ENCODE measurements around the gene SDS.

The SDS gene

DNA sequence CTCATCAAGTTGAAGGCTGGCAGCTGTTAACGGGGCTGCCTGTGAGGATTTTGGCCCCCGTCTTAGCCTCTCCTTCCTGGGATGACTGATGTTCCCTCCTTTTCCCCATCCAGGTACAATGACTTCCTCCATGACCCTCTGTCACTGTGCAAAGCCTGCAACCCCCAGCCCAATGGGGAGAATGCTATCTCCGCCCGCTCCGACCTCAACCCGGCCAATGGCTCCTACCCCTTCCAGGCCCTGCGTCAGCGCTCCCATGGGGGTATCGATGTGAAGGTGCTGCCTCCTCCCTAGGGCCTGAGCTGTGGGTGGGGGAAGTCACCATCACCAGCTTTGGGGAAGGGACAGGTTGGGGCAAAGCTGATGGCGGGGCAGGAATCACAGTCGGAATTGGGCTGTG lies 16.1 kb downstream of the SDS start:
- Histone ChIP-seq H2AFZ (no peak overlapping the region), H3K79me2 (no peaks in the 10 kb centered on the region), H3K27me3 (ENCODE audit: control insufficient read depth, insufficient read depth, low read length) (no peaks in the 10 kb centered on the region), H3K4me2 (ENCODE audit: low read length) (no peak overlapping the region), H3K4me1 (no peaks in the 10 kb centered on the region), H3K4me3 (ENCODE audit: low read depth, low read length) (no peak overlapping the region), H3K27ac (no peak overlapping the region), H3K9ac (no peak overlapping the region), H3K36me3 (ENCODE audit: control insufficient read depth, insufficient read depth, low read length) (no peaks in the 10 kb centered on the region), H3K9me3 (ENCODE audit: control insufficient read depth, low read length) (no peaks in the 10 kb centered on the region)
- TF ChIP-seq, protein P1, sequence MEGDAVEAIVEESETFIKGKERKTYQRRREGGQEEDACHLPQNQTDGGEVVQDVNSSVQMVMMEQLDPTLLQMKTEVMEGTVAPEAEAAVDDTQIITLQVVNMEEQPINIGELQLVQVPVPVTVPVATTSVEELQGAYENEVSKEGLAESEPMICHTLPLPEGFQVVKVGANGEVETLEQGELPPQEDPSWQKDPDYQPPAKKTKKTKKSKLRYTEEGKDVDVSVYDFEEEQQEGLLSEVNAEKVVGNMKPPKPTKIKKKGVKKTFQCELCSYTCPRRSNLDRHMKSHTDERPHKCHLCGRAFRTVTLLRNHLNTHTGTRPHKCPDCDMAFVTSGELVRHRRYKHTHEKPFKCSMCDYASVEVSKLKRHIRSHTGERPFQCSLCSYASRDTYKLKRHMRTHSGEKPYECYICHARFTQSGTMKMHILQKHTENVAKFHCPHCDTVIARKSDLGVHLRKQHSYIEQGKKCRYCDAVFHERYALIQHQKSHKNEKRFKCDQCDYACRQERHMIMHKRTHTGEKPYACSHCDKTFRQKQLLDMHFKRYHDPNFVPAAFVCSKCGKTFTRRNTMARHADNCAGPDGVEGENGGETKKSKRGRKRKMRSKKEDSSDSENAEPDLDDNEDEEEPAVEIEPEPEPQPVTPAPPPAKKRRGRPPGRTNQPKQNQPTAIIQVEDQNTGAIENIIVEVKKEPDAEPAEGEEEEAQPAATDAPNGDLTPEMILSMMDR (IDR thresholded peaks at IDR 0.05) = no peak

DNA sequence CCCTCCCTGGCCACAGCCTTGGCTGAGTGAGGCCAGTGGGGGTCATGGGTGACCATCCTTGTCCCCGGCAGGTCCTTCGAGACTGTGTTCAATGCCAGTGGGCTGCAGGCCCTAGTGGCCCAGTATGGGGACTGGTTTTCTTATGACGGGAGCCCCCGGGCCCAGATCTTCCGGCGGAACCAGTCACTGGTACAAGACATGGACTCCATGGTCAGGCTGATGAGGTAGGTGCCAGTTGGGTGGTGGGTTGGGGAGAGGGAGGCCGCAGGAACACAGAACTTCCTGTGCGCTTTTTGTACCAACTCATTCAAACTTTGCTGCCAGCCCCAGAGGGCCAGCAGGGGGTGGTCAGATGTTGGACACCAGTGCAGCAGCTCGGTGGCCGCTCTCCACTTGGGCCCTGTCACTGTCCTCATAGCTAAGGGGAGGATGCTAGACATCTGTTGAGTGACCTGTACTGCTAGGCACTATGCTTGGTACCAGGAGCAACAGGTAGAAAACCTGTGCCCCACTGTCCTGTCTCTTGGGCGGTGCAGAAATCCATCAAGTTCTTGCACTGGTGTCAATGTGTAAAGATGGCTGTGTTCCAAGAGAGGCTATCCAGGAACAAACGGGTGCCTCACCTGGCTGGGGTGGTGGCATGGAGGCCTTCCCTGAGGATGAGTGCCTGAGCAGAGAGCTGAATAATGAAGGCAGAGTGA lies 16.7 kb downstream of the SDS start:
- Histone ChIP-seq H2AFZ (no peak overlapping the region), H3K27me3 (ENCODE audit: control insufficient read depth, insufficient read depth, low read length) (no peaks in the 10 kb centered on the region), H3K4me2 (ENCODE audit: low read length) (no peak overlapping the region), H3K9ac (no peak overlapping the region), H3K4me3 (ENCODE audit: low read depth, low read length) (no peak overlapping the region), H3K27ac (no peak overlapping the region), H3K79me2 (no peaks in the 10 kb centered on the region), H3K36me3 (ENCODE audit: control insufficient read depth, insufficient read depth, low read length) (no peaks in the 10 kb centered on the region), H3K4me1 (no peaks in the 10 kb centered on the region), H3K9me3 (ENCODE audit: control insufficient read depth, low read length) (no peaks in the 10 kb centered on the region)
- TF ChIP-seq, protein P1 (IDR thresholded peaks at IDR 0.05) = no peak

DNA sequence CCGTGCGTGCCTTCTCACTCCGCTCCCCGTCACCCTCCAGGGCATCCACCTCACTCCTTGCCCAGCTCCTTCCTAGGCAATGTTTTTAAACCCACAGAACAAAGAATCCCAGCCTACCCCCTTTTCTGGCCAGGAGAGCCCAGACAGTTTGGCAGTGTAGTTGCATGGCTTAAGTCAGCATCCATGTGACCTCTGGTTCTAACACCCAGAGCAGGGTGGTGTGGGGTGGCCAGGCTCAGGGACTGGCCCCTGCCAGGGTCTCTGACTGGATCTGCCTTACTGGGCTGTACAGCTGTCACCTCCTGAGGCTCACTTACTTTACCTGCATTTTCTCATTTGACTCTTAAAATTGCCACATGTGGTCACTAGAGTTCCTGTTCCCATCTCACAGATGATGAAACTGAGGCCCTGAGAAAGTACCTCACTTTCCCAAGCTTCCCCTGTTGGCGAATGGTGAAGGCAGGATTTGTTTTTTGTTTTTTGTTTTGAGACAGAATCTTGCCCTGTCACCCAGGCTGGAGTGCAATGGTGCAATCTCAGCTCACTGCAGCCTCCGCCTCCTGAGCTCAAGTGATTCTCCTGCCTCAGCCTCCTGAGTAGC lies 18.3 kb downstream of the SDS start:
- Histone ChIP-seq H3K4me1 (no peaks in the 10 kb centered on the region), H3K4me3 (ENCODE audit: low read depth, low read length) (no peak overlapping the region), H2AFZ (no peak overlapping the region), H3K27ac (no peak overlapping the region), H3K9me3 (ENCODE audit: control insufficient read depth, low read length) (no peaks in the 10 kb centered on the region), H3K4me2 (ENCODE audit: low read length) (no peak overlapping the region), H3K27me3 (ENCODE audit: control insufficient read depth, insufficient read depth, low read length) (no peaks in the 10 kb centered on the region), H3K79me2 (no peaks in the 10 kb centered on the region), H3K9ac (no peak overlapping the region), H3K36me3 (ENCODE audit: control insufficient read depth, insufficient read depth, low read length) (no peaks in the 10 kb centered on the region)
- TF ChIP-seq, protein P1 (IDR thresholded peaks at IDR 0.05) = no peak

DNA sequence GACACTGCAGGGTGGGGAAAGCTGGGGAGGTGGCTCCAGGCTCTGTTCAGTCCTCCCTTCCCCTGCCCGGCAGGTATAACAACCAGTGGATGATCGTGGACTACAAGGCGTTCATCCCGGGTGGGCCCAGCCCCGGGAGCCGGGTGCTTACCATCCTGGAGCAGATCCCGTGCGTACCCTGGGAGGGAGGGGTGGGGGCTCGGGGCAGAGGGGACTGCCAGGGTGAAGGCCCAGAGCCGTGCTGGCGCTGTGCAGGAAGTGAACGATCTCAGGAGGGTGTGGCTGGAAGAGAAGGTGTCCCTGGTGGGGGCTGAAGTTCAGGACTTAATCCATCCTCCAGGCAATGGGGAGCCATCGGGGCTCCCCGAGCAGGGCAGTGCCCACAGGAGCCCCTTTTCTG lies 18.9 kb downstream of the SDS start:
- Histone ChIP-seq H3K4me3 (ENCODE audit: low read depth, low read length) (no peak overlapping the region), H3K4me2 (ENCODE audit: low read length) (no peak overlapping the region), H3K9ac (no peak overlapping the region), H3K9me3 (ENCODE audit: control insufficient read depth, low read length) (no peaks in the 10 kb centered on the region), H3K27ac (no peak overlapping the region), H3K36me3 (ENCODE audit: control insufficient read depth, insufficient read depth, low read length) (no peaks in the 10 kb centered on the region), H3K79me2 (no peaks in the 10 kb centered on the region), H2AFZ (no peak overlapping the region), H3K27me3 (ENCODE audit: control insufficient read depth, insufficient read depth, low read length) (no peaks in the 10 kb centered on the region), H3K4me1 (no peaks in the 10 kb centered on the region)
- TF ChIP-seq, protein P1 (IDR thresholded peaks at IDR 0.05) = no peak

DNA sequence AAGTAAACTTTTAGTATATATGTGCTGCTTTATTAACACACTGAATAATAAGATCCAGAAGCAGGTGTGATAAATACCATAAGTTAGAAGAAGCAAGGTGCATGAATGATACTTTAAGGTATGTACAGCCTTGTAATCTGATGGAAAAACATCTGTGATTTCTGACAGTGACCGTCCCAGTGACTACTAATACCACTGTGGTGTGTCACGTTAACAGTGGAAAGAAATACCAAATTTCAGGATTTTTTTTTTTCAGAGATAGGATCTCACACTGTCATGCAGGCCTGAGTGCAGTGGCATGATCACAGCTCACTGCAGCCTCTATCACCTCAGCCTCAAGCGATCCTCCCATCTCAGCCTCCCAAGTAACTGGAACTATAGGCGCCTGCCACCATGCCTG lies 21.5 kb downstream of the SDS start:
- Histone ChIP-seq H3K27me3 (ENCODE audit: control insufficient read depth, insufficient read depth, low read length) (no peaks in the 10 kb centered on the region), H3K9me3 (ENCODE audit: control insufficient read depth, low read length) (no peaks in the 10 kb centered on the region), H3K4me2 (ENCODE audit: low read length) (no peak overlapping the region), H3K27ac (no peak overlapping the region), H3K4me3 (ENCODE audit: low read depth, low read length) (no peak overlapping the region), H3K9ac (no peak overlapping the region), H3K36me3 (ENCODE audit: control insufficient read depth, insufficient read depth, low read length) (no peaks in the 10 kb centered on the region), H3K79me2 (no peaks in the 10 kb centered on the region), H3K4me1 (no peaks in the 10 kb centered on the region), H2AFZ (no peak overlapping the region)
- TF ChIP-seq, protein P1 (IDR thresholded peaks at IDR 0.05) = no peak
